ENCODE results near the gene ZNF777.

- no peak for TF ChIP-seq RCOR1 (IDR thresholded peaks at IDR 0.05; ENCODE audit: insufficient replicate concordance, low read length)
- TF ChIP-seq CTCF (conservative IDR thresholded peaks at IDR 0.05; ENCODE audit: low read depth, low read length): no peak
Observed at GRCh38 chr7:149449897-149450296, 11.0 kb downstream of the ZNF777 start.

All from IMR-90 (cell line).